ENCODE results near the gene STX2.

DNA sequence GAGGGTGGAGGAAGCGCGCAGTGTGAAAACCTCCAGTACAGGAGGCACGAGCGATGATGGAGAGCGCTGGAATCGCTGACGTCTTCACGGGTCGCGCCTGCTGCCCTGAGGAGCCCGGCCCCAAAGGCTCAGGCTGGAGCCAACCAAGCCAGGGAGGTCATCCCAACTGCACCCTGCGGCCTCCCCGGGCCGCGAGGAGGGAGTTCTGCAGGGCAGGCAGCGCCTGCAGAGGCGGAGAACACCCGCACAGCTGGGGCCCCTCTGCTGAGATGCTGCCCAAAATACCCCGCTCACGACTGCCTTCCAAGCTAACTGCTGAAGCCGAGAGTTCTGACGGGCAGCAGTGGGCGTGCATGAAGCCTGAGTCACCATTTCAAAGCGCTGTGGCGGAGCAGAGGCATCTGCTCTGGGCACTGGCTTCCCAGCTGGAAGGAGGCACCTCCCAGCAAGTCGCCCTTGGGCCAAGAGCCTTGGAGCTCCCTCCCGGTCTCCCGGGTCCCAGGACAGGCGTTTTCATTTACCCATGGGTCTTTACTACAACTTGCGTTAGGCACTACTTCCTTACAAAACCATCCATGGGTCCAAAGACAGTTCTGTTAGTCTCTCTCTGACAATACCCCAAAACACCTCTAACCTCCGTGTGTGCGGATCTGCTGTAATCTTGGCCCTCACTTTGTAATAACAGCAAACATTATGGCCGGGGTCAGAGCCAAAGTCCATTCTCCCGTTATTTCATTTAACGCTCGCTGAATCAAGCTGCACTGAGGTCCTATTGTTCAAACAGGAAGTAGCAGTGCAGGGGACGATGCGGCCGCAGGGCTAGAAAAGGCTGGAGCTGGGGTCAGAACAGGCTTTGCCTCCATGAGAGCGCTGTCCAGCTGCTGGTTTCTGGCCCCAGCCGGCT lies 62.8 kb downstream of the STX2 start:
- TF ChIP-seq, protein P1, sequence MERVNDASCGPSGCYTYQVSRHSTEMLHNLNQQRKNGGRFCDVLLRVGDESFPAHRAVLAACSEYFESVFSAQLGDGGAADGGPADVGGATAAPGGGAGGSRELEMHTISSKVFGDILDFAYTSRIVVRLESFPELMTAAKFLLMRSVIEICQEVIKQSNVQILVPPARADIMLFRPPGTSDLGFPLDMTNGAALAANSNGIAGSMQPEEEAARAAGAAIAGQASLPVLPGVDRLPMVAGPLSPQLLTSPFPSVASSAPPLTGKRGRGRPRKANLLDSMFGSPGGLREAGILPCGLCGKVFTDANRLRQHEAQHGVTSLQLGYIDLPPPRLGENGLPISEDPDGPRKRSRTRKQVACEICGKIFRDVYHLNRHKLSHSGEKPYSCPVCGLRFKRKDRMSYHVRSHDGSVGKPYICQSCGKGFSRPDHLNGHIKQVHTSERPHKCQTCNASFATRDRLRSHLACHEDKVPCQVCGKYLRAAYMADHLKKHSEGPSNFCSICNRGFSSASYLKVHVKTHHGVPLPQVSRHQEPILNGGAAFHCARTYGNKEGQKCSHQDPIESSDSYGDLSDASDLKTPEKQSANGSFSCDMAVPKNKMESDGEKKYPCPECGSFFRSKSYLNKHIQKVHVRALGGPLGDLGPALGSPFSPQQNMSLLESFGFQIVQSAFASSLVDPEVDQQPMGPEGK (CRISPR knock-in tag; IDR thresholded peaks at IDR 0.05; ENCODE audit: borderline replicate concordance) = no peak
- TF ChIP-seq ISL1 (CRISPR knock-in tag; IDR thresholded peaks at IDR 0.05) = no peak
- TF ChIP-seq BACH2 (CRISPR knock-in tag; IDR thresholded peaks at IDR 0.05; ENCODE audit: borderline replicate concordance) = no peak
- no peak for TF ChIP-seq ZFP3 (CRISPR knock-in tag; IDR thresholded peaks at IDR 0.05)

All from SK-N-SH treated with all-trans-retinoic acid at 6 μM for 48 hours (cell line).